SK-N-SH (cell line): ENCODE data around the gene GCM1. TPM values are rescaled to one million over a fixed set of nuclear protein-coding genes. Genes with fewer than 3 reads are reported as not detected.

ENCODE experiments used
- CTCF ChIA-PET: fragments of 300-600, 350-600 bp; formaldehyde crosslinking; extraction: SDS; loops from one replicate; lab custom pipeline; 2021; lab: Yijun Ruan, JAX
- POLR2A ChIA-PET: fragments of 350-600 bp; sonication (Branson Sonifier 250); formaldehyde crosslinking; extraction: SDS; loops from one replicate; lab custom pipeline; 2020; ENCODE audit warnings: antibody characterized with exemption, inconsistent platforms; lab: Yijun Ruan, JAX
- DNase-seq: peaks from one replicate; pipeline ENCODE4 v3.0.0; 2012
- H2AFZ ChIP-seq: fragments of 200-600 bp; sonication (generic); 2 replicates; pipeline ENCODE4 v1.8.1; 2016; ENCODE audit warnings: antibody characterized with exemption, mild to moderate bottlenecking, low read depth
- H3F3A ChIP-seq: fragments of 200-600 bp; sonication (generic); replicated peaks from 2 replicates; pipeline ENCODE3; 2016; ENCODE audit warnings: antibody characterized with exemption, mild to moderate bottlenecking; ENCODE audit not compliant: insufficient read depth
- H3K27ac ChIP-seq, 2 experiments: fragments of 200-500 bp in 1 of 2; fragments of 200-600 bp in 1 of 2; sonication (Bioruptor generic) in 1 of 2; sonication (generic), shearing (Covaris generic) in 1 of 2; 2 replicates each; pipeline versions ENCODE4 v1.5.1 to v1.6.1; 2014 to 2016; ENCODE audit warnings: low read depth in 2 of 2, inconsistent platforms in 1 of 2, low read length in 1 of 2, mild to moderate bottlenecking in 1 of 2, mixed read lengths in 1 of 2
- H3K27me3 ChIP-seq: fragments of 200-600 bp; sonication (generic), shearing (Covaris generic); 2 replicates; pipeline ENCODE4 v1.6.1; 2016; ENCODE audit warnings: mixed run types; ENCODE audit not compliant: insufficient read depth
- H3K36me3 ChIP-seq, 2 experiments: fragments of 200-500 bp in 1 of 2; fragments of 200-600 bp in 1 of 2; sonication (Bioruptor generic) in 1 of 2; sonication (generic) in 1 of 2; replicated peaks in 1 of 2; 2 replicates each; pipeline versions ENCODE3 to v1.5.1; 2014 to 2016; ENCODE audit warnings: low read length in 1 of 2, mild to moderate bottlenecking in 1 of 2; ENCODE audit not compliant: insufficient read depth in 2 of 2, control insufficient read depth in 1 of 2
- H3K4me1 ChIP-seq, 2 experiments: fragments of 200-500 bp in 1 of 2; fragments of 200-600 bp in 1 of 2; sonication (Bioruptor generic) in 1 of 2; sonication (generic), shearing (Covaris generic) in 1 of 2; 2 replicates each; pipeline versions ENCODE4 v1.5.1 to v1.6.1; 2014 to 2016; ENCODE audit warnings: low read depth in 1 of 2, low read length in 1 of 2, mixed run types in 1 of 2; ENCODE audit not compliant: insufficient read depth in 2 of 2, control insufficient read depth in 1 of 2
- H3K4me2 ChIP-seq: fragments of 200-600 bp; sonication (generic), shearing (Covaris generic); 2 replicates; pipeline ENCODE4 v1.6.1; 2017; ENCODE audit warnings: mixed run types
- H3K4me3 ChIP-seq, 2 experiments: fragments of 200-500 bp in 1 of 2; fragments of 200-600 bp in 1 of 2; sonication (Bioruptor generic) in 1 of 2; sonication (generic), shearing (Covaris generic) in 1 of 2; 2 replicates each; pipeline versions ENCODE4 v1.5.1 to v1.8.1; 2014 to 2016; ENCODE audit warnings: low read depth in 2 of 2, inconsistent platforms in 1 of 2, low read length in 1 of 2, mild to moderate bottlenecking in 1 of 2, mixed read lengths in 1 of 2, moderate library complexity in 1 of 2
- H3K79me2 ChIP-seq: fragments of 200-600 bp; sonication (generic); 2 replicates; pipeline ENCODE4 v1.8.1; 2017; ENCODE audit warnings: mild to moderate bottlenecking; ENCODE audit not compliant: insufficient read depth
- H3K9ac ChIP-seq: fragments of 200-600 bp; sonication (generic); 2 replicates; pipeline ENCODE4 v1.6.1; 2017; ENCODE audit warnings: mixed run types
- H3K9me2 ChIP-seq: fragments of 200-600 bp; sonication (generic); 2 replicates; pipeline ENCODE4 v1.6.1; 2017; ENCODE audit warnings: mixed run types
- H3K9me3 ChIP-seq: fragments of 200-600 bp; sonication (generic); 2 replicates; pipeline ENCODE4 v1.6.1; 2017; ENCODE audit warnings: mixed run types, mild to moderate bottlenecking, moderate library complexity
- H4K20me1 ChIP-seq: fragments of 200-600 bp; sonication (generic); 2 replicates; pipeline ENCODE4 v1.6.1; 2017; ENCODE audit warnings: mild to moderate bottlenecking, mixed run types; ENCODE audit not compliant: insufficient read depth
- CHD2 ChIP-seq: fragments of 150-350 bp; IDR thresholded peaks from 2 replicates; pipeline ENCODE4 v1.6.1; 2018; ENCODE audit warnings: low read length; ENCODE audit not compliant: partially characterized antibody
- EP300 ChIP-seq, 2 experiments: IDR thresholded peaks; 2 replicates each; pipeline versions ENCODE4 v1.4.0 to v1.6.1; 2012; ENCODE audit warnings: borderline replicate concordance in 1 of 2, low read depth in 1 of 2, low read length in 1 of 2
- FOXJ3 ChIP-seq: sonication (generic); formaldehyde crosslinking; IDR thresholded peaks from 2 replicates; pipeline ENCODE4 v1.5.1; 2020; ENCODE audit warnings: mild to moderate bottlenecking, missing genetic modification reagents
- FOXM1 ChIP-seq: IDR thresholded peaks from 2 replicates; pipeline ENCODE4 v1.4.0; 2012; ENCODE audit warnings: low read depth, mild to moderate bottlenecking
- GATA2 ChIP-seq: sonication (generic); formaldehyde crosslinking; IDR thresholded peaks from 2 replicates; pipeline ENCODE4 v1.5.0; 2020; ENCODE audit warnings: mild to moderate bottlenecking, missing genetic modification reagents
- MXI1 ChIP-seq: IDR thresholded peaks from 2 replicates; pipeline ENCODE4 v1.6.1; 2012; ENCODE audit warnings: mild to moderate bottlenecking, low read depth, low read length, improper control_type of control experiment
- NFIC ChIP-seq: IDR thresholded peaks from 2 replicates; pipeline ENCODE4 v1.4.0; 2012; ENCODE audit warnings: borderline replicate concordance
- NRF1 ChIP-seq: IDR thresholded peaks from 2 replicates; pipeline ENCODE4 v1.6.1; 2012; ENCODE audit warnings: low read depth, mild to moderate bottlenecking, low read length
- RAD21 ChIP-seq: IDR thresholded peaks from 2 replicates; pipeline ENCODE4 v1.6.1; 2012; ENCODE audit warnings: mild to moderate bottlenecking, low read length
- RFX5 ChIP-seq: IDR thresholded peaks from 2 replicates; pipeline ENCODE4 v1.6.1; 2012; ENCODE audit warnings: mild to moderate bottlenecking, improper control_type of control experiment, low read length
- RXRA ChIP-seq: IDR thresholded peaks from 2 replicates; pipeline ENCODE4 v1.4.0; 2012; ENCODE audit warnings: low read depth, mild to moderate bottlenecking, borderline replicate concordance
- SMC3 ChIP-seq: IDR thresholded peaks from 2 replicates; pipeline ENCODE4 v1.6.1; 2012; ENCODE audit warnings: low read depth, low read length, improper control_type of control experiment
- TAF1 ChIP-seq: IDR thresholded peaks from 2 replicates; pipeline ENCODE4 v1.6.1; 2012; ENCODE audit warnings: low read depth, mild to moderate bottlenecking, low read length, moderate library complexity, borderline replicate concordance
- WGBS: methylation state at CpG from one replicate; pipeline ENCODE4 v1.1.6; 2017; ENCODE audit warnings: low lambda C conversion rate; 5-methylcytosine and 5-hydroxymethylcytosine counted together
- polyA plus RNA-seq, 3 experiments: library from polyadenylated mRNA; depleted of rRNA; stranded (reverse); fragments of >200 nt; gene quantifications; 2 replicates each; pipeline ENCODE4 v1.2.3, GENCODE V29; 2012
- TF ChIP-seq, protein P1 (sequence below): IDR thresholded peaks from 2 replicates; pipeline ENCODE4 v1.4.0; 2012; ENCODE audit warnings: low read depth
- TF ChIP-seq, protein P2 (sequence below): fragments of 150-350 bp; IDR thresholded peaks from 2 replicates; pipeline ENCODE4 v1.6.1; 2017; ENCODE audit warnings: antibody characterized with exemption, low read length, low read depth, borderline replicate concordance
- TF ChIP-seq, protein P3 (sequence below): fragments of 200-600 bp; sonication (generic); IDR thresholded peaks from 2 replicates; pipeline ENCODE4 v1.6.1; 2017; ENCODE audit warnings: antibody characterized with exemption, mild to moderate bottlenecking, moderate library complexity
- TF ChIP-seq, protein P4 (sequence below): IDR thresholded peaks from 2 replicates; pipeline ENCODE4 v1.4.0; 2012; ENCODE audit warnings: low read depth, borderline replicate concordance
- TF ChIP-seq, protein P5 (sequence below): IDR thresholded peaks from 2 replicates; pipeline ENCODE4 v1.6.1; 2012; ENCODE audit warnings: mild to moderate bottlenecking, low read depth, low read length, moderate library complexity

GCM1 gene
- polyA plus RNA-seq, 1 of the 3 experiments (the other 2 are of a cell fraction): not detected

DNA sequence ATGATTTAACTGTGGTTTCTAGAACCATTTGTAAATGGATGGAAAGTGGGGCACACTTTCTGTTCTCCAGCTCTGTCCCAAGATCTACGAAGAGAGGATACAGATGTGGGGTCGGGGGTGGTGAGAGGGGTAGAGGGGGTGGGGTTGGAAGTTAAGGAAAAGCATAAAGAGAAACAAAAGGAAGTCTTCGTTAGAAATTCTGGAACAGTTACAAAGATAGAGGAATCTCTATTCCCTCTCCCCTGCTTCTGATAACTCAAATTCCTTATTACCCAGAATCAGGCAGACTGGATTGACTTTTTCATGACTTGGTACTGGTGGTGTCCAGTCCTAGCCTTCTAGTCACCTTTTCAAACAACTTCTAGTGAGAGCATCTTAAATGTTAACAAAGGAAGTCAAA lies 4.9 kb downstream of the GCM1 start:
- peaks cover 3% of the 10 kb centered on the region; the same call in 1 of the 2 replicates for H3K27me3 ChIP-seq
- POLR2A ChIA-PET: no interaction called here
- H3K36me3 ChIP-seq: no peaks in the 10 kb centered on the region
- 9% methylated on average over 3 of the region's 3 CpGs for WGBS
- no peak for DNase-seq
- no peak overlapping the region for H3K27ac ChIP-seq
- H3K4me2 ChIP-seq: no peak overlapping the region
- no peaks in the 10 kb centered on the region for H3K9me3 ChIP-seq
- H3K4me3 ChIP-seq: no peak overlapping the region
- no peaks in the 10 kb centered on the region for H3K79me2 ChIP-seq
- no peaks in the 10 kb centered on the region for H3F3A ChIP-seq
- H2AFZ ChIP-seq: 0 out of 2 replicates have a peak overlapping the region, but pooled peaks have one; percentile 16
- CTCF ChIA-PET: no interaction called here
- H3K9ac ChIP-seq: no peak overlapping the region
- no peaks in the 10 kb centered on the region for H3K4me1 ChIP-seq
- TF ChIP-seq TAF1: no peak
- TF ChIP-seq, protein P1, sequence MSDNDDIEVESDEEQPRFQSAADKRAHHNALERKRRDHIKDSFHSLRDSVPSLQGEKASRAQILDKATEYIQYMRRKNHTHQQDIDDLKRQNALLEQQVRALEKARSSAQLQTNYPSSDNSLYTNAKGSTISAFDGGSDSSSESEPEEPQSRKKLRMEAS: no peak
- no peak for TF ChIP-seq FOXJ3 (CRISPR knock-in tag)
- no peak for TF ChIP-seq MXI1
- H3K9me2 ChIP-seq: no peaks in the 10 kb centered on the region
- no peaks in the 10 kb centered on the region for H4K20me1 ChIP-seq

DNA sequence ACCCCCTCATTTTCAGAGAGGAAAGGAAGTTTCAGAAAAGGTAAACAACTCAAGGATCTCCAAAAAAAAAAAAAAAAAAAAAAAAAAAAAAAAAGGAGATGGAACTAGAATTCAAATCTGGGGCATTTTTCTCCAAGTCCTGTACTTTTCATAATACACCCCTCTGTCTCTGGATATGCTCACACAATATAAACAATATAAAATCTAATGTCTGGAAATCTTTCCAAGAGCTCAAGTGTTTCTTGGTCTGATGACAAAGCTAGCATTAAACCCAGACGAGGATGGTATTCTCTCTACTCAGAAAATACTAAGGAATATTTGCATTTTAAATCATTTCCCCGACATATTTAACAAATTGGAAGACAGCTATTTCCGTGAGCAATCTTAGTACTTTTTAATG lies 5.8 kb downstream of the GCM1 start:
- CTCF ChIA-PET: no interaction called here

More for the DNA sequence above, 5.8 kb downstream of the GCM1 start:
- H3K9ac ChIP-seq: no peak overlapping the region
- H3K36me3 ChIP-seq: no peaks in the 10 kb centered on the region
- POLR2A ChIA-PET: no interaction called here
- no peak for DNase-seq
- H3K4me1 ChIP-seq: no peaks in the 10 kb centered on the region
- no peaks in the 10 kb centered on the region for H3K9me3 ChIP-seq
- no peaks in the 10 kb centered on the region for H3F3A ChIP-seq
- H4K20me1 ChIP-seq: no peaks in the 10 kb centered on the region
- H3K4me2 ChIP-seq: no peak overlapping the region
- H2AFZ ChIP-seq: no peak overlapping the region
- H3K27me3 ChIP-seq: no peaks in the 10 kb centered on the region; the same call in 1 of the 2 replicates
- H3K79me2 ChIP-seq: no peaks in the 10 kb centered on the region
- TF ChIP-seq NFIC: no peak
- TF ChIP-seq FOXM1: no peak
- TF ChIP-seq, protein P2, sequence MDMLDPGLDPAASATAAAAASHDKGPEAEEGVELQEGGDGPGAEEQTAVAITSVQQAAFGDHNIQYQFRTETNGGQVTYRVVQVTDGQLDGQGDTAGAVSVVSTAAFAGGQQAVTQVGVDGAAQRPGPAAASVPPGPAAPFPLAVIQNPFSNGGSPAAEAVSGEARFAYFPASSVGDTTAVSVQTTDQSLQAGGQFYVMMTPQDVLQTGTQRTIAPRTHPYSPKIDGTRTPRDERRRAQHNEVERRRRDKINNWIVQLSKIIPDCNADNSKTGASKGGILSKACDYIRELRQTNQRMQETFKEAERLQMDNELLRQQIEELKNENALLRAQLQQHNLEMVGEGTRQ: no peak
- no peak for TF ChIP-seq RXRA
- TF ChIP-seq, protein P3, sequence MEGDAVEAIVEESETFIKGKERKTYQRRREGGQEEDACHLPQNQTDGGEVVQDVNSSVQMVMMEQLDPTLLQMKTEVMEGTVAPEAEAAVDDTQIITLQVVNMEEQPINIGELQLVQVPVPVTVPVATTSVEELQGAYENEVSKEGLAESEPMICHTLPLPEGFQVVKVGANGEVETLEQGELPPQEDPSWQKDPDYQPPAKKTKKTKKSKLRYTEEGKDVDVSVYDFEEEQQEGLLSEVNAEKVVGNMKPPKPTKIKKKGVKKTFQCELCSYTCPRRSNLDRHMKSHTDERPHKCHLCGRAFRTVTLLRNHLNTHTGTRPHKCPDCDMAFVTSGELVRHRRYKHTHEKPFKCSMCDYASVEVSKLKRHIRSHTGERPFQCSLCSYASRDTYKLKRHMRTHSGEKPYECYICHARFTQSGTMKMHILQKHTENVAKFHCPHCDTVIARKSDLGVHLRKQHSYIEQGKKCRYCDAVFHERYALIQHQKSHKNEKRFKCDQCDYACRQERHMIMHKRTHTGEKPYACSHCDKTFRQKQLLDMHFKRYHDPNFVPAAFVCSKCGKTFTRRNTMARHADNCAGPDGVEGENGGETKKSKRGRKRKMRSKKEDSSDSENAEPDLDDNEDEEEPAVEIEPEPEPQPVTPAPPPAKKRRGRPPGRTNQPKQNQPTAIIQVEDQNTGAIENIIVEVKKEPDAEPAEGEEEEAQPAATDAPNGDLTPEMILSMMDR: no peak
- TF ChIP-seq, protein P4, sequence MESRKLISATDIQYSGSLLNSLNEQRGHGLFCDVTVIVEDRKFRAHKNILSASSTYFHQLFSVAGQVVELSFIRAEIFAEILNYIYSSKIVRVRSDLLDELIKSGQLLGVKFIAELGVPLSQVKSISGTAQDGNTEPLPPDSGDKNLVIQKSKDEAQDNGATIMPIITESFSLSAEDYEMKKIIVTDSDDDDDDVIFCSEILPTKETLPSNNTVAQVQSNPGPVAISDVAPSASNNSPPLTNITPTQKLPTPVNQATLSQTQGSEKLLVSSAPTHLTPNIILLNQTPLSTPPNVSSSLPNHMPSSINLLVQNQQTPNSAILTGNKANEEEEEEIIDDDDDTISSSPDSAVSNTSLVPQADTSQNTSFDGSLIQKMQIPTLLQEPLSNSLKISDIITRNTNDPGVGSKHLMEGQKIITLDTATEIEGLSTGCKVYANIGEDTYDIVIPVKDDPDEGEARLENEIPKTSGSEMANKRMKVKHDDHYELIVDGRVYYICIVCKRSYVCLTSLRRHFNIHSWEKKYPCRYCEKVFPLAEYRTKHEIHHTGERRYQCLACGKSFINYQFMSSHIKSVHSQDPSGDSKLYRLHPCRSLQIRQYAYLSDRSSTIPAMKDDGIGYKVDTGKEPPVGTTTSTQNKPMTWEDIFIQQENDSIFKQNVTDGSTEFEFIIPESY: no peak
- no peak for TF ChIP-seq CHD2
- TF ChIP-seq RAD21: no peak
- TF ChIP-seq SMC3: no peak
- TF ChIP-seq NRF1: no peak
- TF ChIP-seq, protein P5, sequence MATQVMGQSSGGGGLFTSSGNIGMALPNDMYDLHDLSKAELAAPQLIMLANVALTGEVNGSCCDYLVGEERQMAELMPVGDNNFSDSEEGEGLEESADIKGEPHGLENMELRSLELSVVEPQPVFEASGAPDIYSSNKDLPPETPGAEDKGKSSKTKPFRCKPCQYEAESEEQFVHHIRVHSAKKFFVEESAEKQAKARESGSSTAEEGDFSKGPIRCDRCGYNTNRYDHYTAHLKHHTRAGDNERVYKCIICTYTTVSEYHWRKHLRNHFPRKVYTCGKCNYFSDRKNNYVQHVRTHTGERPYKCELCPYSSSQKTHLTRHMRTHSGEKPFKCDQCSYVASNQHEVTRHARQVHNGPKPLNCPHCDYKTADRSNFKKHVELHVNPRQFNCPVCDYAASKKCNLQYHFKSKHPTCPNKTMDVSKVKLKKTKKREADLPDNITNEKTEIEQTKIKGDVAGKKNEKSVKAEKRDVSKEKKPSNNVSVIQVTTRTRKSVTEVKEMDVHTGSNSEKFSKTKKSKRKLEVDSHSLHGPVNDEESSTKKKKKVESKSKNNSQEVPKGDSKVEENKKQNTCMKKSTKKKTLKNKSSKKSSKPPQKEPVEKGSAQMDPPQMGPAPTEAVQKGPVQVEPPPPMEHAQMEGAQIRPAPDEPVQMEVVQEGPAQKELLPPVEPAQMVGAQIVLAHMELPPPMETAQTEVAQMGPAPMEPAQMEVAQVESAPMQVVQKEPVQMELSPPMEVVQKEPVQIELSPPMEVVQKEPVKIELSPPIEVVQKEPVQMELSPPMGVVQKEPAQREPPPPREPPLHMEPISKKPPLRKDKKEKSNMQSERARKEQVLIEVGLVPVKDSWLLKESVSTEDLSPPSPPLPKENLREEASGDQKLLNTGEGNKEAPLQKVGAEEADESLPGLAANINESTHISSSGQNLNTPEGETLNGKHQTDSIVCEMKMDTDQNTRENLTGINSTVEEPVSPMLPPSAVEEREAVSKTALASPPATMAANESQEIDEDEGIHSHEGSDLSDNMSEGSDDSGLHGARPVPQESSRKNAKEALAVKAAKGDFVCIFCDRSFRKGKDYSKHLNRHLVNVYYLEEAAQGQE: no peak
- no peak for TF ChIP-seq RFX5
- TF ChIP-seq GATA2: no peak
- no peak for TF ChIP-seq EP300 (IDR thresholded peaks at IDR 0.05; ENCODE audit: borderline replicate concordance in 1 of 2, low read depth in 1 of 2, low read length in 1 of 2)
- TF ChIP-seq, all 33 proteins: peak for 0
- H3K27ac ChIP-seq: no peak overlapping the region
- H3K4me3 ChIP-seq: no peak overlapping the region
- H3K9me2 ChIP-seq: no peaks in the 10 kb centered on the region
- 35% methylated on average over 3 of the region's 3 CpGs for WGBS
